Measurements from ENCODE around the gene ADIPOR2.
"Not testable (repeated sequence)": the region's sequence is repeated elsewhere in the genome, so short reads cannot be mapped to it uniquely, and the experiment has no call there.

Gene ADIPOR2

GRCh38 chr12:1731688-1732078 lies 40.8 kb downstream of the ADIPOR2 start:
- H3K36me3 ChIP-seq (ENCODE audit: control insufficient read depth, insufficient read depth, low read length); H3K4me3 ChIP-seq (ENCODE audit: insufficient read depth, low read depth, low read length); H3K9me3 ChIP-seq (ENCODE audit: control insufficient read depth, low read length); H3K4me1 ChIP-seq (ENCODE audit: control insufficient read depth, insufficient read depth, low read length); H3K27me3 ChIP-seq (ENCODE audit: control insufficient read depth, insufficient read depth, low read length, poor library complexity, severe bottlenecking); H3K27ac ChIP-seq (ENCODE audit: insufficient read depth, low read depth, low read length, poor library complexity, severe bottlenecking): not testable (repeated sequence)
- WGBS, 2 experiments = 95 to 96% methylated on average over 10 of the region's 10 CpGs

- Histone ChIP-seq H3K9me3 (ENCODE audit: control insufficient read depth, low read length) (no peaks in the 10 kb centered on the region), H3K4me1 (ENCODE audit: control insufficient read depth, insufficient read depth, low read length) (no peaks in the 10 kb centered on the region), H3K27me3 (ENCODE audit: control insufficient read depth, insufficient read depth, low read length, poor library complexity, severe bottlenecking) (no peaks in the 10 kb centered on the region), H3K36me3 (ENCODE audit: control insufficient read depth, insufficient read depth, low read length) (no peaks in the 10 kb centered on the region), H3K27ac (ENCODE audit: insufficient read depth, low read depth, low read length, poor library complexity, severe bottlenecking) (no peak overlapping the region), H3K4me3 (ENCODE audit: insufficient read depth, low read depth, low read length) (no peak overlapping the region)
- WGBS, 2 experiments = no CpG with 5 or more reads among the region's 1 CpG
These were observed 42.0 kb downstream of the ADIPOR2 start for GRCh38 chr12:1732914-1733313.

- H3K4me1 ChIP-seq (ENCODE audit: control insufficient read depth, insufficient read depth, low read length); H3K27me3 ChIP-seq (ENCODE audit: control insufficient read depth, insufficient read depth, low read length, poor library complexity, severe bottlenecking); H3K36me3 ChIP-seq (ENCODE audit: control insufficient read depth, insufficient read depth, low read length); H3K27ac ChIP-seq (ENCODE audit: insufficient read depth, low read depth, low read length, poor library complexity, severe bottlenecking); H3K4me3 ChIP-seq (ENCODE audit: insufficient read depth, low read depth, low read length); H3K9me3 ChIP-seq (ENCODE audit: control insufficient read depth, low read length): not testable (repeated sequence)
- WGBS, 2 experiments = 93% methylated on average over 5 of the region's 5 CpGs
These were observed 42.8 kb downstream of the ADIPOR2 start for GRCh38 chr12:1733712-1734111.

GRCh38 chr12:1737652-1738286 lies 46.9 kb downstream of the ADIPOR2 start:
- no peak overlapping the region for H3K4me3 ChIP-seq (ENCODE audit: insufficient read depth, low read depth, low read length)
- WGBS, 2 experiments = 87 to 96% methylated on average over 6 of the region's 6 CpGs
- peaks cover 9% of the 10 kb centered on the region for H3K4me1 ChIP-seq (ENCODE audit: control insufficient read depth, insufficient read depth, low read length)

GRCh38 chr12:1738446-1738845 lies 47.6 kb downstream of the ADIPOR2 start:
- Histone ChIP-seq H3K9me3 (ENCODE audit: control insufficient read depth, low read length) (no peaks in the 10 kb centered on the region), H3K27me3 (ENCODE audit: control insufficient read depth, insufficient read depth, low read length, poor library complexity, severe bottlenecking) (no peaks in the 10 kb centered on the region), H3K27ac (ENCODE audit: insufficient read depth, low read depth, low read length, poor library complexity, severe bottlenecking) (no peak overlapping the region), H3K4me3 (ENCODE audit: insufficient read depth, low read depth, low read length) (no peak overlapping the region), H3K36me3 (ENCODE audit: control insufficient read depth, insufficient read depth, low read length) (no peaks in the 10 kb centered on the region), H3K4me1 (ENCODE audit: control insufficient read depth, insufficient read depth, low read length) (peaks cover 9% of the 10 kb centered on the region)

More at GRCh38 chr12:1737652-1738286, 46.9 kb downstream of the ADIPOR2 start:
- no peak overlapping the region for H3K27ac ChIP-seq (ENCODE audit: insufficient read depth, low read depth, low read length, poor library complexity, severe bottlenecking)
- H3K27me3 ChIP-seq (ENCODE audit: control insufficient read depth, insufficient read depth, low read length, poor library complexity, severe bottlenecking) = no peaks in the 10 kb centered on the region
- no peaks in the 10 kb centered on the region for H3K9me3 ChIP-seq (ENCODE audit: control insufficient read depth, low read length)
- H3K36me3 ChIP-seq (ENCODE audit: control insufficient read depth, insufficient read depth, low read length) = no peaks in the 10 kb centered on the region

GRCh38 chr12:1739368-1739767 lies 48.5 kb downstream of the ADIPOR2 start:
- H3K27ac ChIP-seq (ENCODE audit: insufficient read depth, low read depth, low read length, poor library complexity, severe bottlenecking) = no peak overlapping the region
- H3K4me3 ChIP-seq (ENCODE audit: insufficient read depth, low read depth, low read length) = no peak overlapping the region
- whole genome bisulfite sequencing, 2 experiments = no CpG with 5 or more reads among the region's 1 CpG
- H3K4me1 ChIP-seq (ENCODE audit: control insufficient read depth, insufficient read depth, low read length) = peaks cover 9% of the 10 kb centered on the region
- H3K27me3 ChIP-seq (ENCODE audit: control insufficient read depth, insufficient read depth, low read length, poor library complexity, severe bottlenecking) = no peaks in the 10 kb centered on the region
- no peaks in the 10 kb centered on the region for H3K36me3 ChIP-seq (ENCODE audit: control insufficient read depth, insufficient read depth, low read length)
- H3K9me3 ChIP-seq (ENCODE audit: control insufficient read depth, low read length) = no peaks in the 10 kb centered on the region

GRCh38 chr12:1740161-1740948 lies 49.5 kb downstream of the ADIPOR2 start:
- no peaks in the 10 kb centered on the region for H3K9me3 ChIP-seq (ENCODE audit: control insufficient read depth, low read length)
- no peaks in the 10 kb centered on the region for H3K36me3 ChIP-seq (ENCODE audit: control insufficient read depth, insufficient read depth, low read length)
- H3K27me3 ChIP-seq (ENCODE audit: control insufficient read depth, insufficient read depth, low read length, poor library complexity, severe bottlenecking) = no peaks in the 10 kb centered on the region
- no peak overlapping the region for H3K4me3 ChIP-seq (ENCODE audit: insufficient read depth, low read depth, low read length)
- peaks cover 9% of the 10 kb centered on the region for H3K4me1 ChIP-seq (ENCODE audit: control insufficient read depth, insufficient read depth, low read length)
- H3K27ac ChIP-seq (ENCODE audit: insufficient read depth, low read depth, low read length, poor library complexity, severe bottlenecking) = no peak overlapping the region
- 92 to 93% methylated on average over 5 of the region's 5 CpGs for WGBS, 2 experiments

GRCh38 chr12:1741154-1741949 lies 50.5 kb downstream of the ADIPOR2 start:
- Histone ChIP-seq H3K4me1 (ENCODE audit: control insufficient read depth, insufficient read depth, low read length) (peaks cover 9% of the 10 kb centered on the region), H3K36me3 (ENCODE audit: control insufficient read depth, insufficient read depth, low read length) (no peaks in the 10 kb centered on the region), H3K9me3 (ENCODE audit: control insufficient read depth, low read length) (no peaks in the 10 kb centered on the region), H3K4me3 (ENCODE audit: insufficient read depth, low read depth, low read length) (no peak overlapping the region), H3K27me3 (ENCODE audit: control insufficient read depth, insufficient read depth, low read length, poor library complexity, severe bottlenecking) (no peaks in the 10 kb centered on the region), H3K27ac (ENCODE audit: insufficient read depth, low read depth, low read length, poor library complexity, severe bottlenecking) (no peak overlapping the region)
- WGBS, 2 experiments = 1% methylated on average over 1 of the region's 1 CpG

- H3K4me3 ChIP-seq (ENCODE audit: insufficient read depth, low read depth, low read length) = no peak overlapping the region
- H3K36me3 ChIP-seq (ENCODE audit: control insufficient read depth, insufficient read depth, low read length) = peaks cover 3% of the 10 kb centered on the region
- no peaks in the 10 kb centered on the region for H3K27me3 ChIP-seq (ENCODE audit: control insufficient read depth, insufficient read depth, low read length, poor library complexity, severe bottlenecking)
- no peaks in the 10 kb centered on the region for H3K9me3 ChIP-seq (ENCODE audit: control insufficient read depth, low read length)
- WGBS, 2 experiments = 75 to 83% methylated on average over 2 of the region's 2 CpGs
- no peak overlapping the region for H3K27ac ChIP-seq (ENCODE audit: insufficient read depth, low read depth, low read length, poor library complexity, severe bottlenecking)
- H3K4me1 ChIP-seq (ENCODE audit: control insufficient read depth, insufficient read depth, low read length) = peaks cover 9% of the 10 kb centered on the region
These were observed 54.1 kb downstream of the ADIPOR2 start for GRCh38 chr12:1744932-1745331.

- H3K9me3 ChIP-seq (ENCODE audit: control insufficient read depth, low read length) = no peaks in the 10 kb centered on the region
- 88 to 92% methylated on average over 2 of the region's 2 CpGs for WGBS, 2 experiments
- no peak overlapping the region for H3K4me3 ChIP-seq (ENCODE audit: insufficient read depth, low read depth, low read length)
- no peaks in the 10 kb centered on the region for H3K27me3 ChIP-seq (ENCODE audit: control insufficient read depth, insufficient read depth, low read length, poor library complexity, severe bottlenecking)
- H3K36me3 ChIP-seq (ENCODE audit: control insufficient read depth, insufficient read depth, low read length) = peaks cover 3% of the 10 kb centered on the region
- H3K27ac ChIP-seq (ENCODE audit: insufficient read depth, low read depth, low read length, poor library complexity, severe bottlenecking) = no peak overlapping the region
- no peaks in the 10 kb centered on the region for H3K4me1 ChIP-seq (ENCODE audit: control insufficient read depth, insufficient read depth, low read length)
These were observed 56.7 kb downstream of the ADIPOR2 start for GRCh38 chr12:1747609-1748008.

Data from ectodermal cell (in vitro differentiated cells).